ENCODE measurements around the gene ASPDH.
"Not testable (repeated sequence)": the region's sequence is repeated elsewhere in the genome, so short reads cannot be mapped to it uniquely, and the experiment has no call there.

Gene ASPDH

GRCh38 chr19:50476224-50476906 is 37.3 kb downstream of the ASPDH start, which contains the start of the genes EMC10 and GARIN5A:
Gene EMC10, plus strand, starts transcription at chr19:50476507. Its CDS starts 38 bp downstream, at chr19:50476545.
Gene GARIN5A, minus strand, starts transcription at chr19:50476848. Its CDS starts 460 bp downstream, at chr19:50476388.
- TF ChIP-seq CTCF (conservative IDR thresholded peaks at IDR 0.05; ENCODE audit: low read depth, low read length): no peak
- peak; percentile 97 for DNase-seq (ENCODE audit: low read depth)

GRCh38 chr19:50475736-50476223 is 37.9 kb downstream of the ASPDH start:
- DNase-seq (ENCODE audit: low read depth): no peak
- TF ChIP-seq CTCF (conservative IDR thresholded peaks at IDR 0.05; ENCODE audit: low read depth, low read length): no peak
- peak overlapping the region; percentile 16 for H3K4me3 ChIP-seq (ENCODE audit: low read depth, low read length)

More at GRCh38 chr19:50476224-50476906, 37.3 kb downstream of the ASPDH start, which contains the start of the genes EMC10 and GARIN5A:
- peak within 1 kb of the TSS; percentile 96 for H3K4me3 ChIP-seq (ENCODE audit: low read depth, low read length)

GRCh38 chr19:50475101-50475568 is 38.6 kb downstream of the ASPDH start:
- no peak overlapping the region for H3K4me3 ChIP-seq (ENCODE audit: low read depth, low read length)
- no peak for DNase-seq (ENCODE audit: low read depth)
- TF ChIP-seq CTCF (conservative IDR thresholded peaks at IDR 0.05; ENCODE audit: low read depth, low read length): no peak

GRCh38 chr19:50473336-50473735 is 40.4 kb downstream of the ASPDH start:
- not testable (repeated sequence) for H3K4me3 ChIP-seq (ENCODE audit: low read depth, low read length); DNase-seq (ENCODE audit: low read depth)

- no peak for DNase-seq (ENCODE audit: low read depth)
- no peak overlapping the region for H3K4me3 ChIP-seq (ENCODE audit: low read depth, low read length)
- no peak for TF ChIP-seq CTCF (conservative IDR thresholded peaks at IDR 0.05; ENCODE audit: low read depth, low read length)
Observed at GRCh38 chr19:50468818-50469217, 44.9 kb downstream of the ASPDH start.

- H3K4me3 ChIP-seq (ENCODE audit: low read depth, low read length): no peak overlapping the region
- no peak for DNase-seq (ENCODE audit: low read depth)
- TF ChIP-seq CTCF (conservative IDR thresholded peaks at IDR 0.05; ENCODE audit: low read depth, low read length): no peak
Observed at GRCh38 chr19:50467566-50467965, 46.1 kb downstream of the ASPDH start.

- H3K4me3 ChIP-seq (ENCODE audit: low read depth, low read length): no peak overlapping the region
- TF ChIP-seq CTCF (conservative IDR thresholded peaks at IDR 0.05; ENCODE audit: low read depth, low read length): no peak
- no peak for DNase-seq (ENCODE audit: low read depth)
Observed at GRCh38 chr19:50466706-50467039, 47.0 kb downstream of the ASPDH start.

Measured in choroid plexus epithelial cell (primary cell).